ENCODE measurements around the gene CDC42SE2. TPM values are rescaled to one million over a fixed set of nuclear protein-coding genes. Genes with fewer than 3 reads are reported as not detected.

Gene CDC42SE2
- total and polyA plus RNA-seq, 2 of the 4 experiments (the other 2 are of a cell fraction) = 12.5 to 19.4 TPM

DNA sequence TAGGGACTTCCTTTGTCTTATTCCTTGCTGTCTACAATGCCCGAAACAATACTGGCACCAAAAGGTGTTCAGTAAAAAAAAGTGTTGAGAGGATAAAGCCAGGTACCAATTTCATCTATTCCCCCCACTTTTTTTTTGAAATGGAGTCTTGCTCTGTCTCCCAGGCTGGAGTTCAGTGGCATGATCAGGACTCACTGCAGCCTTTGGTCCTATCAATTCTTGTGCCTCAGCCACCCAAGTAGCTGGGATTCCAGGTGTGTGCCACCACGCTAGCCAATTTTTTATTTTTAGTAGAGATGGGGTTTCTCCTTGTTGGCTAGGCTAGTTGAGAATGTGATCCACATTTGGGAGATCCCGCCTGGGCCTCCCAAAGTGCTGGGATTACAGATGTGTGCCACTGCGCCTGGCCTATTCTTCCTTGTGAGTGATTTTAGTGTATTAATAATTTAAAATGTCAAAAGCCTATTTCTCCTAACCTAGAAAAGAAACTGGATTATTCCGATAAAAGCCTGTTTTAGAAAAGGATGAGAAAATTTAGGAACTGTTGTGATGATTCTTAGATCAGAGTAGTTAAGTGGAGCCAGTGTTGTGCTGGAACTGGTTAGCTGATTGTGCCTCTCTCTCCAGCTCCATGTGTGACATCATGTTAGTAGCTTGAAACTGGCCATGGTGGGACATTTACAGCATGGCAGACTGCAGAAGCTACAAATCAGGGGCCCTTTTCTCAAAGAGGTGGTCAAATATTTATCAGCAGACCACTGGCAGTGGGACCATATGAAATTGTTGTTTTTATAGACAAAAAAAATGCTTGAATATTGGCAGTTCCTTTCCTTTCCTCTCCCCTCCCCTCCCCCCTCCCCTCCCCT is 14.3 kb downstream of the CDC42SE2 start:
- Histone ChIP-seq H4K20me1 (ENCODE audit: insufficient read depth, low read length) (peaks cover 21% of the 10 kb centered on the region), H3K4me2 (ENCODE audit: low read depth, low read length) (no peak overlapping the region), H2AK9ac (replicated peaks; ENCODE audit: low read depth, low read length, poor library complexity) (no peak overlapping the region), H3K9ac (ENCODE audit: low read depth, low read length) (no peak overlapping the region), H3K9me3 (ENCODE audit: control insufficient read depth, insufficient read depth, low read length) (no peaks in the 10 kb centered on the region), H4K5ac (ENCODE audit: low read depth, low read length) (no peak overlapping the region), H3K27ac (ENCODE audit: insufficient read depth, low read length) (no peak overlapping the region), H3K4me1 (ENCODE audit: control insufficient read depth, insufficient read depth, low read length) (peaks cover 4% of the 10 kb centered on the region; the same call in 1 of the 2 replicates), H3K18ac (ENCODE audit: low read depth, low read length) (no peak overlapping the region), H2BK120ac (ENCODE audit: low read depth, low read length) (no peak overlapping the region), H3K23ac (ENCODE audit: low read depth, low read length) (no peak overlapping the region), H3K4me3 (ENCODE audit: insufficient read depth, low read depth, low read length) (no peak overlapping the region), H4K8ac (ENCODE audit: low read depth in 2 of 2, low read length in 2 of 2) (no peak overlapping the region), H3K36me3 (ENCODE audit: control insufficient read depth, insufficient read depth, low read length) (no peaks in the 10 kb centered on the region), H3K27me3 (ENCODE audit: control insufficient read depth, insufficient read depth, low read length) (no peaks in the 10 kb centered on the region), H3K9me1 (ENCODE audit: insufficient read depth, low read length) (0 out of 2 replicates have a peak, but pooled peaks cover 2% of the 10 kb centered on the region), H3K4ac (ENCODE audit: low read depth, low read length) (peak overlapping the region; percentile 29; the same call in 1 of the 2 replicates), H2BK5ac (ENCODE audit: low read depth, low read length, poor library complexity, severe bottlenecking) (no peak overlapping the region), H2BK15ac (ENCODE audit: low read depth, low read length) (no peak overlapping the region), H3K79me1 (ENCODE audit: low read depth in 1 of 2, low read length in 2 of 2) (peaks cover 6 to 49% of the 10 kb centered on the region in 2 experiments; a peak in 2 of 4 replicates), H2AK5ac (ENCODE audit: low read depth, low read length) (no peak overlapping the region), H2BK20ac (ENCODE audit: low read depth, low read length) (no peak overlapping the region), H4K91ac (ENCODE audit: insufficient read depth, low read depth, low read length) (no peak overlapping the region), H2AFZ (replicated peaks; ENCODE audit: low read length, poor library complexity) (no peak overlapping the region), H3K14ac (replicated peaks; ENCODE audit: low read depth, low read length) (no peak overlapping the region), H3K56ac (ENCODE audit: extremely low read depth, insufficient read depth, low read length) (no peak overlapping the region)
- dilution Hi-C loops (cut with HindIII; ENCODE audit: low sequenced_read_pairs, unreplicated experiment) (no loop called here), in situ Hi-C loops (cut with MboI; ENCODE audit: low sequenced_read_pairs) (loop anchor here (10.0 kb wide), 1 partner anchor 113 kb away; the partner anchor contains the start of gene HINT1), intact Hi-C loops (cut with micrococcal nuclease) (no loop called here)
- DNase-seq (peak; percentile 24), ATAC-seq (ENCODE audit: low read depth) (peak; percentile 33; the same call in 1 of the 2 replicates)
- no TSS peak for BruUV-seq (replicated peaks)
- WGBS, 2 experiments (ENCODE audit: extremely low coverage in 2 of 2, insufficient read length in 1 of 2) = no CpG with 5 or more reads among the region's 5 CpGs
- ChIA-PET POLR2A (ENCODE audit: unreplicated experiment) (interaction anchor here (1.4 kb wide), 1 partner anchor 13 kb away, joined by 3 read pairs; no protein-coding TSS in a partner anchor), CTCF (no interaction called here)
- TF ChIP-seq NFE2L2 (IDR thresholded peaks at IDR 0.05; ENCODE audit: low read depth, low read length) (no peak), POLR2A (IDR thresholded peaks at IDR 0.05; ENCODE audit: low read depth, low read length) (no peak), SMC3 (IDR thresholded peaks at IDR 0.05; ENCODE audit: low read depth, low read length) (no peak), RAD21 (IDR thresholded peaks at IDR 0.05; ENCODE audit: low read length) (no peak), CHD1 (IDR thresholded peaks at IDR 0.05; ENCODE audit: low read depth, low read length) (no peak), BHLHE40 (IDR thresholded peaks at IDR 0.05; ENCODE audit: low read depth, low read length) (no peak), RCOR1 (IDR thresholded peaks at IDR 0.05; ENCODE audit: insufficient replicate concordance, low read length) (no peak), CEBPB (IDR thresholded peaks at IDR 0.05; ENCODE audit: low read depth, low read length) (no peak), RFX5 (IDR thresholded peaks at IDR 0.05; ENCODE audit: low read depth, low read length) (no peak), MAZ (IDR thresholded peaks at IDR 0.05; ENCODE audit: borderline replicate concordance, low read depth, low read length) (no peak), MAFK (IDR thresholded peaks at IDR 0.05; ENCODE audit: low read depth, low read length) (no peak)
- TF ChIP-seq, protein P1, sequence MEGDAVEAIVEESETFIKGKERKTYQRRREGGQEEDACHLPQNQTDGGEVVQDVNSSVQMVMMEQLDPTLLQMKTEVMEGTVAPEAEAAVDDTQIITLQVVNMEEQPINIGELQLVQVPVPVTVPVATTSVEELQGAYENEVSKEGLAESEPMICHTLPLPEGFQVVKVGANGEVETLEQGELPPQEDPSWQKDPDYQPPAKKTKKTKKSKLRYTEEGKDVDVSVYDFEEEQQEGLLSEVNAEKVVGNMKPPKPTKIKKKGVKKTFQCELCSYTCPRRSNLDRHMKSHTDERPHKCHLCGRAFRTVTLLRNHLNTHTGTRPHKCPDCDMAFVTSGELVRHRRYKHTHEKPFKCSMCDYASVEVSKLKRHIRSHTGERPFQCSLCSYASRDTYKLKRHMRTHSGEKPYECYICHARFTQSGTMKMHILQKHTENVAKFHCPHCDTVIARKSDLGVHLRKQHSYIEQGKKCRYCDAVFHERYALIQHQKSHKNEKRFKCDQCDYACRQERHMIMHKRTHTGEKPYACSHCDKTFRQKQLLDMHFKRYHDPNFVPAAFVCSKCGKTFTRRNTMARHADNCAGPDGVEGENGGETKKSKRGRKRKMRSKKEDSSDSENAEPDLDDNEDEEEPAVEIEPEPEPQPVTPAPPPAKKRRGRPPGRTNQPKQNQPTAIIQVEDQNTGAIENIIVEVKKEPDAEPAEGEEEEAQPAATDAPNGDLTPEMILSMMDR (conservative IDR thresholded peaks at IDR 0.05; ENCODE audit: low read depth, low read length) = no peak
- TF ChIP-seq, protein P2, sequence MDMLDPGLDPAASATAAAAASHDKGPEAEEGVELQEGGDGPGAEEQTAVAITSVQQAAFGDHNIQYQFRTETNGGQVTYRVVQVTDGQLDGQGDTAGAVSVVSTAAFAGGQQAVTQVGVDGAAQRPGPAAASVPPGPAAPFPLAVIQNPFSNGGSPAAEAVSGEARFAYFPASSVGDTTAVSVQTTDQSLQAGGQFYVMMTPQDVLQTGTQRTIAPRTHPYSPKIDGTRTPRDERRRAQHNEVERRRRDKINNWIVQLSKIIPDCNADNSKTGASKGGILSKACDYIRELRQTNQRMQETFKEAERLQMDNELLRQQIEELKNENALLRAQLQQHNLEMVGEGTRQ (IDR thresholded peaks at IDR 0.05; ENCODE audit: low read depth, low read length) = no peak
